Esophagus squamous epithelium (tissue), 5 donors: Measurements from ENCODE around the gene ZNF506. TPM values are rescaled to one million over a fixed set of nuclear protein-coding genes. Genes with fewer than 3 reads are reported as not detected.
"Not testable (repeated sequence)": the region's sequence is repeated elsewhere in the genome, so short reads cannot be mapped to it uniquely, and the experiment has no call there.

ENCODE experiments used
- DNase-seq: peaks from one replicate; lab custom pipeline; 2025; lab: John Stamatoyannopoulos, UW
- H3K27ac ChIP-seq, 4 donors: fragments of 200-600 bp; sonication (generic); one replicate each; pipeline ENCODE4 v1.5.1; 2016 to 2019; ENCODE audit warnings: mild to moderate bottlenecking in 1 of 4
- H3K27me3 ChIP-seq, 4 donors: fragments of 200-600 bp; sonication (generic); 1 replicate in 3 of 4; 2 replicates in 1 of 4; pipeline versions ENCODE4 v1.5.1 to v1.6.0; 2017 to 2021; ENCODE audit warnings: antibody characterized with exemption in 1 of 4
- H3K36me3 ChIP-seq, 3 donors: fragments of 200-600 bp; sonication (generic); one replicate each; pipeline ENCODE4 v1.5.1; 2016 to 2019
- H3K4me1 ChIP-seq, 3 donors: fragments of 200-600 bp; sonication (generic); one replicate each; pipeline ENCODE4 v1.5.1; 2017 to 2019
- H3K4me3 ChIP-seq, 4 donors: fragments of 200-600 bp; sonication (generic); 1 replicate in 3 of 4; 2 replicates in 1 of 4; pipeline ENCODE4 v1.5.1; 2016 to 2019; ENCODE audit warnings: mild to moderate bottlenecking in 2 of 4, moderate library complexity in 1 of 4
- H3K9me3 ChIP-seq, 3 donors: fragments of 200-600 bp; sonication (generic); one replicate each; pipeline ENCODE4 v1.5.1; 2016 to 2019
- POLR2A ChIP-seq, 4 donors: fragments of 450-650 bp; IDR thresholded peaks; one replicate each; pipeline ENCODE4 v1.6.1; 2017; ENCODE audit warnings: antibody characterized with exemption in 4 of 4, mild to moderate bottlenecking in 4 of 4, moderate library complexity in 3 of 4
- WGBS, 2 donors: methylation state at CpG; one replicate each; pipeline ENCODE4 v1.1.5; 2018; 5-methylcytosine and 5-hydroxymethylcytosine counted together
- intact Hi-C: fragments of 100-400 bp; cut with DNase I; formaldehyde crosslinking; loops from one replicate; pipeline ENCODE4 v1.15.0; 2022
- total RNA-seq, 4 donors: library from RNA; depleted of rRNA; stranded (reverse); fragments of >200 nt; gene quantifications; one replicate each; pipeline ENCODE4 v1.1.0, GENCODE V29; 2016
- TF ChIP-seq, protein P1 (sequence below), 6 experiments: fragments of 450-650 bp in 4 of 6; fragments of 200-600 bp in 2 of 6; sonication (generic) in 2 of 6; IDR thresholded peaks; one replicate each; pipeline ENCODE4 v1.5.1; 2016 to 2019; ENCODE audit warnings: antibody characterized with exemption in 6 of 6, mild to moderate bottlenecking in 4 of 6, moderate library complexity in 4 of 6
- donor health status: DM: yes; HTN: yes; CAD: no.

Gene ZNF506
- total RNA-seq = 10 to 100 TPM; 12.1 to 24.0 (median 17.8) TPM

DNA sequence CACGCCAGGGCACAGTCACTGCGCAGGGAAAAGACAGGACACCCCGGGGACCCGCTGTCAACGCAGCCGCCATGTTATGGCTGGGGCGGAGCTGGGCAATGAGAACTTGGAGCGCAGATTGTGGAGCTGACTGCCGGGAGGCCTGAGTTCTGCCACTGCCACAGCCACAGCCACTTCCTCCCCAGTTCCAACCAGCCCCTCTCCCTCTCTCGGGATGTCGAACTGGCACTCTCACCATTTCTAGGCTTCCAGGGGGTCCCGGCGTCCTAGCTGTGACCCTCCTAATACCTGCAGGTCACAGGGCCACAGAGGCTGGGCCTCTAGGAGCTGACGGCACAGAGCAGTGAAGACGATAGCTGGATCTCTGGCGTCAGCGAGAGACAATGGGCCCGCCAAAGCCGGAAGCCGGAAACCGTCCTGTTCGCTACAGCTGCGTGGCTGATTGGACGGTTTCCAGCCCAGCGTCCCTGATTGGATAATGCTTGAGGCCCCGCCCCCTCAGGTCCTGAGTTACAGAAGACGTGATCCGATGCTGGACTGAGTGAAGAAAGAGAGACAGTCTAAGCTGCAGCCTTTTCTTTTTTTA lies at the start of gene ZNF506:
ZNF506 (minus strand) TSS at position 385 of the 586 bp plus-strand sequence; CDS start at position 238, 147 bp downstream.
- Histone ChIP-seq H3K4me3 (peak within 1 kb of the TSS; percentile 55 to 87 (median 76)), H3K36me3 (peaks cover 0 to 28% (median 0%) of the 10 kb centered on the region in 3 donors), H3K9me3 (peaks cover 0 to 44% (median 6%) of the 10 kb centered on the region in 3 donors), H3K27me3 (no peaks in the 10 kb centered on the region), H3K4me1 (peaks cover 7 to 30% (median 10%) of the 10 kb centered on the region in 3 donors), H3K27ac (peak within 1 kb of the TSS; percentile 92 to 98 (median 94))
- DNase-seq = peak; percentile 89
- intact Hi-C loops = loop anchor here (5.0 kb wide), 1 partner anchor 81 kb away; the partner anchor contains the start of gene ZNF93
- TF ChIP-seq, protein P1, sequence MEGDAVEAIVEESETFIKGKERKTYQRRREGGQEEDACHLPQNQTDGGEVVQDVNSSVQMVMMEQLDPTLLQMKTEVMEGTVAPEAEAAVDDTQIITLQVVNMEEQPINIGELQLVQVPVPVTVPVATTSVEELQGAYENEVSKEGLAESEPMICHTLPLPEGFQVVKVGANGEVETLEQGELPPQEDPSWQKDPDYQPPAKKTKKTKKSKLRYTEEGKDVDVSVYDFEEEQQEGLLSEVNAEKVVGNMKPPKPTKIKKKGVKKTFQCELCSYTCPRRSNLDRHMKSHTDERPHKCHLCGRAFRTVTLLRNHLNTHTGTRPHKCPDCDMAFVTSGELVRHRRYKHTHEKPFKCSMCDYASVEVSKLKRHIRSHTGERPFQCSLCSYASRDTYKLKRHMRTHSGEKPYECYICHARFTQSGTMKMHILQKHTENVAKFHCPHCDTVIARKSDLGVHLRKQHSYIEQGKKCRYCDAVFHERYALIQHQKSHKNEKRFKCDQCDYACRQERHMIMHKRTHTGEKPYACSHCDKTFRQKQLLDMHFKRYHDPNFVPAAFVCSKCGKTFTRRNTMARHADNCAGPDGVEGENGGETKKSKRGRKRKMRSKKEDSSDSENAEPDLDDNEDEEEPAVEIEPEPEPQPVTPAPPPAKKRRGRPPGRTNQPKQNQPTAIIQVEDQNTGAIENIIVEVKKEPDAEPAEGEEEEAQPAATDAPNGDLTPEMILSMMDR (IDR thresholded peaks at IDR 0.05) = no peak
- peak in 3 of 4 donors; percentile 85 to 88 (median 86) for TF ChIP-seq POLR2A (IDR thresholded peaks at IDR 0.05)
- WGBS, 2 donors = 2 to 4% methylated on average over 11 to 14 of the region's 28 CpGs

DNA sequence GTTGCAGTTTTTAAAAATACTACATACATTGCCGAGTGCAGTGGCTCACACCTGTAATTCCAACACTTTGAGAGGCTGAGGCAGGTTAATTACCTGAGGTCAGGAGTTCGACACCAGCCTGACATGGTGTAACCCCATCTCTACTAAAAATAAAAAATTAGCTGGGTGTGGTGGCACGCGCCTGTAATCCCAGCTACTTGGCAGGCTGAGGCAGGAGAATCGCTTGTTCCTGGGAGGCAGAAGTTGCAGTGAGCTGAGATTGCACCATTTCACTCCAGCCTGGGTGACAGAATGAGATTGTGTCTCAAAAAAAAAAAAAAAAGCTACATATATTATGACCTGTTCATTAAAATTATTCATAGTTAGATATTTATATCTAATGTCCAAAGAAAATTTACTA lies 48.5 kb upstream of the ZNF506 start:
- H3K27me3 ChIP-seq, DNase-seq, H3K4me3 ChIP-seq, H3K27ac ChIP-seq, intact Hi-C loops: not testable (repeated sequence)
- Histone ChIP-seq H3K4me1 (peaks cover 9 to 33% (median 9%) of the 10 kb centered on the region in 3 donors), H3K36me3 (peaks cover 0 to 26% (median 5%) of the 10 kb centered on the region in 3 donors), H3K9me3 (peaks cover 0 to 53% (median 7%) of the 10 kb centered on the region in 3 donors)
- 85 to 86% methylated on average over 5 of the region's 5 CpGs for WGBS, 2 donors

DNA sequence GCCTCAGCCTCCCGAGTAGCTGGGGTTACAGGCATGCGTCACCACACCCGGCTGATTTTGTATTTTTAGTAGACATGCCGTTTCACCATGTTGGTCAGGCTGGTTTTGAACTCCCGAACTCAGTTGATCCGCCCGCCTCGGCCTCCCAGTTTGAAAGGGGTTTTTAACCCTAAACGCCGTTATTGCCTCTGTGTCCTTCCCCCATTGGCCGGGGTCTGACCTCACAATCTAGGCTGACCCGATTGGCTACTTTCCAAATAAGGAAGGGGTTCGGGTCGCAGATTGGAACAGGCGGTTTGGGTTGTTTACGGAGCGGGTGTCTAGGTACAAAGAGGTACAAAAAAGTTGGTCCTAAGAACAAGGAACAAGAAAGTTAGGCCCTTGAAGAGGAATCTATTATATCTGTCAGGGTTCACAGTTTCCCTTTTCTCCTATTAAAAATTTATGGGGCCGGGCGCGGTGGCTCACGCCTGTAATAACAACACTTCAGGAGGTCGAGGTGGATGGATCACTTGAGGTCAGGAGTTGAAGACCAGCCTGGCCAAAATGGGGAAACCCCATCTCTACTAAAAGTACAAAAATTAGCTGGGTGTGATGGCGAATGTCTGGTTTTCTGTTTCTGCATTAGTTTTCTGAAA lies 45.2 kb upstream of the ZNF506 start:
- Histone ChIP-seq H3K4me1 (peaks cover 9 to 34% (median 9%) of the 10 kb centered on the region in 3 donors), H3K4me3 (peak overlapping the region; percentile 61 to 86 (median 73)), H3K36me3 (peaks cover 0 to 3% (median 0%) of the 10 kb centered on the region in 3 donors), H3K27ac (peak overlapping the region; percentile 79 to 97 (median 96)), H3K9me3 (peaks cover 0 to 34% (median 4%) of the 10 kb centered on the region in 3 donors), H3K27me3 (no peaks in the 10 kb centered on the region)
- no peak for DNase-seq
- 4 to 13% methylated on average over 19 to 22 of the region's 23 CpGs for WGBS, 2 donors
- no peak for TF ChIP-seq POLR2A (IDR thresholded peaks at IDR 0.05)
- TF ChIP-seq, protein P1 (IDR thresholded peaks at IDR 0.05) = no peak
- intact Hi-C loops = no loop called here

DNA sequence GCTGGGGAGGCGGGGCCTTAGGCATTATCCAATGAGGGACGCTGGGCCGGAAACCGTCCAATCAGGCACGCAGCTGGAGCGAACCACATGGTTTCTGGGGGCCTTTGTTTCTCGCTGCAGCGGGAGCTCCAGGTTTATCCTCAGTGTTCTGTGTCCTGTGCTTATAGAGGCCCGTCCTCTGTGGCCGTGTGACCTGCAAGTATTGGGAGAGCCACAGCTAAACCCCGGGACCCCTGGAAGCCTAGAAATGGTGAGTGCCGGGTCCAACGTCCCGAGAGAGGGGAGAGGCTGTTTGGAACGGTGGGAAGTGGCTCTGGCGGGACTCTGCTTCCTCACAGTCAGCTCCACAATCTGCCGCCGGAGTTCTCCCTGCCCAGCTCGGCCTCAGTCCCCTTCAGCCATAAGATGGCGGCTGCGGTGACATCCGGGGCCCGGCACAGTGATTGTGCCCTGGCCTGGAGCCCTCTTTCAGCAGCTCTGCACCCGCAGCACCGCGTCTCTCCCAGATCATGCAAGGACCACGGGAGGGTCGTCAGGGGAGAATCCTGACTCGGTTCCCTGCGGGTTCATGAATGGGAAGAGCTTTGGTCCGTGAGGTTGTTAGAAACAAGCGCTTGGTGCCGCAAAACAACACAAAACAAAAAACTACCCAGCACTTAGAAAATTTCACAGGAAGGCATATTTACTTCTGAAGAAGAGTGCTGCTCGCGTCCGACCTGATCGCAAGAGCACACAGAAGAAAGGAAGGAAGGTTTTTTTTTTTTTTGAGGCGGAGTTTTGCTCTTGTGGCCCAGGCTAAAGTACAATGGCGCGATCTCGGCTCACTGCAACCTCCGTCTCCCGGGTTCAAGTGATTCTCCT lies 44.4 kb upstream of the ZNF506 start, which contains the start of gene ZNF253:
ZNF253 (plus strand) TSS at position 133 of the 861 bp plus-strand sequence; CDS start at position 248, 115 bp downstream.
- intact Hi-C loops = no loop called here
- Histone ChIP-seq H3K9me3 (peaks cover 0 to 32% (median 4%) of the 10 kb centered on the region in 3 donors), H3K4me1 (peaks cover 9 to 34% (median 9%) of the 10 kb centered on the region in 3 donors), H3K4me3 (peak within 1 kb of the TSS; percentile 61 to 86 (median 73)), H3K27me3 (peaks cover 0 to 1% (median 0%) of the 10 kb centered on the region in 4 donors), H3K27ac (peak within 1 kb of the TSS; percentile 79 to 97 (median 96)), H3K36me3 (no peaks in the 10 kb centered on the region)
- WGBS, 2 donors = 1% methylated on average over 25 to 29 of the region's 43 CpGs
- peak in 3 of 4 donors; percentile 14 to 90 (median 89) for TF ChIP-seq POLR2A (IDR thresholded peaks at IDR 0.05)
- TF ChIP-seq, protein P1 (IDR thresholded peaks at IDR 0.05) = no peak
- peak; percentile 70 for DNase-seq
